ENCODE data around the gene PSMF1. TPM values are rescaled to one million over a fixed set of nuclear protein-coding genes. Genes with fewer than 3 reads are reported as not detected.
"Not testable (repeated sequence)": the region's sequence is repeated elsewhere in the genome, so short reads cannot be mapped to it uniquely, and the experiment has no call there.

PSMF1 gene
- total RNA-seq, 1 donor from 2014 or later, result 46.9 TPM

GRCh38 chr20:1215386-1216170, 97.2 kb downstream of the PSMF1 start:
- no peak for DNase-seq

GRCh38 chr20:1216527-1217427, 98.4 kb downstream of the PSMF1 start:
- DNase-seq, result not testable (repeated sequence)

Other genes starting within 250 kb of the PSMF1 start
- gene ANGPT4, start 202.3 kb upstream of the PSMF1 start, total RNA-seq, result not detected
- not detected for gene RSPO4, start 116.3 kb upstream of the PSMF1 start, total RNA-seq
- gene TMEM74B, start 66.4 kb downstream of the PSMF1 start, total RNA-seq, result 8.2 TPM
- gene C20orf202, start 84.9 kb downstream of the PSMF1 start, total RNA-seq, result not detected
- not detected for gene RAD21L1, start 107.4 kb downstream of the PSMF1 start, total RNA-seq
- 5.7 TPM for gene SNPH, start 147.7 kb downstream of the PSMF1 start, total RNA-seq
- gene SDCBP2, start 210.5 kb downstream of the PSMF1 start, total RNA-seq, result 3.6 TPM